Peyer's patch (tissue), 4 donors: ENCODE data around the gene NHERF1. TPM values are rescaled to one million over a fixed set of nuclear protein-coding genes. Genes with fewer than 3 reads are reported as not detected.

Experiments
- DNase-seq, 3 donors: peaks; one replicate each; pipeline ENCODE4 v3.0.0-alpha.2; 2017 to 2019
- H3K27ac ChIP-seq, 4 donors: fragments of 200-600 bp; sonication (generic); one replicate each; pipeline ENCODE4 v1.5.1; 2016 to 2019
- H3K27me3 ChIP-seq, 2 donors: fragments of 200-600 bp; sonication (generic); one replicate each; pipeline ENCODE4 v1.5.1; 2019
- H3K36me3 ChIP-seq, 3 donors: fragments of 200-600 bp; sonication (generic); one replicate each; pipeline ENCODE4 v1.5.1; 2016 to 2019
- H3K4me1 ChIP-seq, 4 donors: fragments of 200-600 bp; sonication (generic); one replicate each; pipeline ENCODE4 v1.5.1; 2016 to 2019
- H3K4me3 ChIP-seq, 4 donors: fragments of 200-600 bp; sonication (generic); 1 replicate in 3 of 4; 2 replicates in 1 of 4; pipeline ENCODE4 v1.5.1; 2016 to 2019; ENCODE audit warnings: mild to moderate bottlenecking in 1 of 4
- H3K9me3 ChIP-seq, 4 donors: fragments of 200-600 bp; sonication (generic); one replicate each; pipeline ENCODE4 v1.5.1; 2016 to 2019; ENCODE audit warnings: mild to moderate bottlenecking in 1 of 4
- CTCF ChIP-seq, 6 experiments: fragments of 450-650 bp in 4 of 6; fragments of 200-600 bp in 2 of 6; sonication (generic) in 1 of 6; IDR thresholded peaks; one replicate each; pipeline ENCODE4 v1.5.1; 2017 to 2019; ENCODE audit warnings: antibody characterized with exemption in 6 of 6, mild to moderate bottlenecking in 3 of 6, moderate library complexity in 1 of 6
- POLR2A ChIP-seq, 2 donors: fragments of 450-650 bp; IDR thresholded peaks; one replicate each; pipeline ENCODE4 v1.5.1; 2017; ENCODE audit warnings: antibody characterized with exemption in 2 of 2, mild to moderate bottlenecking in 2 of 2, moderate library complexity in 2 of 2
- total RNA-seq, 4 donors: library from RNA; depleted of rRNA; stranded (reverse); fragments of >200 nt; gene quantifications; one replicate each; pipeline ENCODE4 v1.1.0, GENCODE V29; 2016

Gene NHERF1
- total RNA-seq, 4 donors from 2014 or later, result 121 to 600 (median 488) TPM

GRCh38 chr17:74807925-74808324 lies 59.5 kb downstream of the NHERF1 start:
- no peaks in the 10 kb centered on the region for H3K9me3 ChIP-seq
- no peaks in the 10 kb centered on the region for H3K27me3 ChIP-seq
- no peak for DNase-seq
- H3K27ac ChIP-seq, result no peak overlapping the region
- TF ChIP-seq POLR2A (IDR thresholded peaks at IDR 0.05) (no peak), CTCF (IDR thresholded peaks at IDR 0.05) (no peak)
- H3K4me3 ChIP-seq, result no peak overlapping the region
- no peaks in the 10 kb centered on the region for H3K4me1 ChIP-seq
- H3K36me3 ChIP-seq, result no peaks in the 10 kb centered on the region

GRCh38 chr17:74808714-74809430 lies 60.4 kb downstream of the NHERF1 start:
- Histone ChIP-seq H3K9me3 (no peaks in the 10 kb centered on the region), H3K4me3 (no peak overlapping the region), H3K27me3 (no peaks in the 10 kb centered on the region), H3K36me3 (no peaks in the 10 kb centered on the region), H3K4me1 (no peaks in the 10 kb centered on the region), H3K27ac (no peak overlapping the region)
- no peak for TF ChIP-seq CTCF (IDR thresholded peaks at IDR 0.05)
- TF ChIP-seq POLR2A (IDR thresholded peaks at IDR 0.05), result no peak
- no peak for DNase-seq

GRCh38 chr17:74810699-74811485 lies 62.5 kb downstream of the NHERF1 start:
- no peaks in the 10 kb centered on the region for H3K36me3 ChIP-seq
- no peak overlapping the region for H3K4me3 ChIP-seq
- no peaks in the 10 kb centered on the region for H3K9me3 ChIP-seq
- no peak overlapping the region for H3K27ac ChIP-seq
- no peaks in the 10 kb centered on the region for H3K4me1 ChIP-seq
- DNase-seq, result no peak
- no peaks in the 10 kb centered on the region for H3K27me3 ChIP-seq
- no peak for TF ChIP-seq POLR2A (IDR thresholded peaks at IDR 0.05)
- no peak for TF ChIP-seq CTCF (IDR thresholded peaks at IDR 0.05)

GRCh38 chr17:74812109-74813009 lies 63.9 kb downstream of the NHERF1 start:
- peaks cover 0 to 2% (median 0%) of the 10 kb centered on the region in 3 donors for H3K36me3 ChIP-seq
- H3K27ac ChIP-seq, result no peak overlapping the region
- H3K9me3 ChIP-seq, result no peaks in the 10 kb centered on the region
- no peak overlapping the region for H3K4me3 ChIP-seq
- no peak for DNase-seq
- H3K27me3 ChIP-seq, result no peaks in the 10 kb centered on the region
- TF ChIP-seq POLR2A (IDR thresholded peaks at IDR 0.05), result no peak
- TF ChIP-seq CTCF (IDR thresholded peaks at IDR 0.05), result no peak
- no peaks in the 10 kb centered on the region for H3K4me1 ChIP-seq

GRCh38 chr17:74814453-74814852 lies 66.0 kb downstream of the NHERF1 start:
- Histone ChIP-seq H3K9me3 (no peaks in the 10 kb centered on the region), H3K4me3 (no peak overlapping the region), H3K36me3 (peaks cover 0 to 7% (median 0%) of the 10 kb centered on the region in 3 donors), H3K27me3 (no peaks in the 10 kb centered on the region), H3K27ac (no peak overlapping the region), H3K4me1 (no peaks in the 10 kb centered on the region)
- no peak for TF ChIP-seq CTCF (IDR thresholded peaks at IDR 0.05)
- no peak for TF ChIP-seq POLR2A (IDR thresholded peaks at IDR 0.05)
- DNase-seq, result no peak
